GM21526 (cell line): ENCODE data around the gene HNRNPA1L2.
"Not testable (repeated sequence)": the region's sequence is repeated elsewhere in the genome, so short reads cannot be mapped to it uniquely, and the experiment has no call there.

Experiments
- ATAC-seq: cut with Tn5 transposase; IDR thresholded peaks from one replicate; pipeline ENCODE4 v1.9.1; 2021; ENCODE audit warnings: moderate library complexity; ENCODE audit not compliant: unreplicated experiment, low FRiP score

Gene HNRNPA1L2

DNA sequence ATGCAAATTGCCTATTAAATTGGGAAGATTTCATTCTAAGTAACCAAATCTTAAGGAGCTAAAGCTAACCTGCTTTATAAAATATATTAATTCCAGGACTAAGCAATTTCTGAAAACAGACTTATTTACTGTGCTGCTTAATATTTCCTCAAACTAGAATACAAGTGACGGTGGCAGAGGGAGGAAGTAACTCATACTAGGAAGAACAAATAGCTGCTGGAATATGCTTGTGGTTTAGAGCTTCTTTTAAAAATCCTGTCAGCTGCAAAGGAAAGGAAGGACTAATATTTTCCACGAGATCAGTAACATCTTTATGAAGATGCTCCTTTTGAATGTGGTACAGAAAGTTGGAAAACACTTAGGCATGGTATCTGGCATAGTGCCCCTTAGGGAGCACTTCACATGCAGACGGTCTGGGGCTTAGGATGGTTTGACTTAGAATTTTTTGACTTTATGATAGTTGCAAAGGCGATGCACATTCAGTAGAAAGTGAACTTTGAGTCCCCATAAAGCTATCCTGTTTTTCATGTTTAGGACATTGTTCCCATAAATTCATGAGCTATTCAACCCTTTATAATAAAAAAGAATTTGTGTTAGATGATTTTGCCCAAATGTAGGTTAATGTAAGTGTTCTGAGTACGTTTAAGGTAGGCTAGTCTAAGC lies 3.4 kb upstream of the HNRNPA1L2 start:
- no peak for ATAC-seq

DNA sequence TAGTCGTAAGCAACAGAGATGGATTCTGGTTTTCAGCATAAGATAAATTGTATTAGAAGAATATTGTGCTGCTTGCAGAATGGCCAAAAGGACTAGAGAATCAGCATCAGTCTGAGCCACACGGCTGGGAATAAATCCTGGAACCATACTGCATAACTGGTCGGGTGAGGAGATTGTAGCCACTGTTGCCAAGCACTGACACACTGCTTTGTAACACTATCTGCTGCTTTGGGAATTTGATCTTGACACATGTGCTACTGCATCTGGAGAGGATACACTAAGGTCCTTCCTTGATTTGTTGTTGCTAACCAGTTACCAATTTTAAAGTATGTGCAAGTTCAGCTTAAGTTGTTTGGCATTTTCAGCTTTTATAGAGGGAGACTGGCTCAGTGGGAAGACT lies 1.9 kb downstream of the HNRNPA1L2 start:
- ATAC-seq, result no peak

DNA sequence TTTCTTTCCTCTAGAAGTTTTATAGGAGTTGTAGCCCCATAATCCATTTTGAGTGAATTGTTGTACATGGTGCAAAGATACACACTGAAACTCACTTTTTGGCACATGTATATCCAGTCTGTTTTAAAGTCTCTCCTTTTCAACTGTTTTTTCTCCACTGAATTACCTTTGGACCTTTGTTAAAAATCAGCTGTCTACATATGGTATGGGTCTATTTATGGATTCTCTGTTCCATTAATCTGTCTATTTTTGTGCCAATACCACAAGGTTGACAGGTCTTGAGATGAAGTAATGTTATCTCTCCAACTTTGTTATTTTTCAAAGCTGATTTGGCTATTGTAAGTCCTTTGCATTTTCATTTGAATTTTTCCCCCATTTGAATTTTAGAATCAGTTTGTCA lies 4.7 kb downstream of the HNRNPA1L2 start:
- ATAC-seq, result no peak

DNA sequence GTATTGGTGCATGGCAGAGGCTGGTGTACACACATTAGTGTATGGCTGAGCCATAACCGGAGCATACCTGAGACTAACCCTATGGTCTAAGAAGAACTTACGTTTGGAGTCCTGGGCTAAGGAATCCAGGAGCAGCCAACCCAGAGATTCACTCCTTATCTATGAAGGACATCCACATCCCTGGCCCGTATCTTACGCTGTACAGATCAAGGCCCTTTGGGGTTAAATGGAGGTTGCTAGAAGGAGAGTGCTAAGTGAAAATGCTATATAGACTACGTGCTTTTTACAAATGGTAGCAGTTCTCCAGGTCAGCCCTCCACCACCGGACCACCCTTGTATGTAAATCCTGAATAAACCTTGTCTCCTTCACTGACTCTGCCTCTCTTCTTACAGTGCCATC lies 8.5 kb downstream of the HNRNPA1L2 start:
- ATAC-seq, result no peak

DNA sequence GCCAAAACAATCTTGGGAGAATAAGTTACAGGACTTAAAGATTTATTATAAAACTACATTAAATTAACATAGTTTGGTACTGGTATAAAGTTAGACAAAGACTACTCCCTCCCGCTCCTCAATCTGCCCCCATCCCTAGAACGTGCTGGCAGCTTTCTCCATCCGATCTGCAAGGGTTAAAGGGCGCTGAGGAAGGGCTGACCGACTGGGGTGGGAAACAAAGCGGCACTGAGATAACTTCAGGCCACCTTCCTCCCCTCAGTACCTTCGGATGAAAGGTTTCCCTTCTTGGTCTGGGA lies 9.6 kb downstream of the HNRNPA1L2 start:
- ATAC-seq, result peak; percentile 16

DNA sequence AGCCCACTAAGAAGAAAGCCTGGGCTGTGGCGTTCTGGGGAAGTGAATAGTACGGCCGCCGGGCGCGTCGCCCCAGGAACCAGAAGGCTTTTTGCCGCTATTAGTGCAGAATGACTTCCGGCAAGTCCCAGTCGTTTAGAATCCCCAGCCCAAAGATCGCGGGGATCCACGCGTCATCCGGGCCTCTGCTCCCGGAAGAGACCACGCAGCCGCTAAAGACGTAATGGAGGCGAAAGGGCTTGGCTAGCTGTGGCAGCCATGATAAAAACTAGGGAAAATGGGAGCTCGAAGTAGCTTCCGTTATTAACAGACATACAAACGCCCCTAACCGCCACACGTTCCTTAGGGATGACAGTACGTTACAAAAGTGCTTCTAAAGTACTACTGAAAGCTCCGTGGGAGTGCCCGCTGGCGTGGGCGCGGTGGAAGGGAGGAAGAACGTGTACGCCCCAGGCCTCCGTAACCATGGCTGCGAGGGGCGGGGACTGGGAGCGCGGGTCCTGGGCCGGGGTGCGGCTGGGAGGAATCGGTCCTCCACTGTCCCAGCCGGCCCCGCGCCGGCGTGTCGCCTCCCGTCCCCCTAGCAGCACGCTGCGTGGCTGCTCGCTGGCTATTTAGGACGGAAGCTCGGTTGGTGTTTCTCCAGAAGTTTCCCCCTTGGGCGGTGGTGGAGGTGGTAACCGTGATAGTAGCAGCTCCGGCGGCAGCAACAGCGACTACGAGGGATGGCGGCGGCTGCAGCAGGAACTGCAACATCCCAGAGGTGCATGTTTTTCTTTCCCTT lies 10.2 kb downstream of the HNRNPA1L2 start, which contains the start of gene SUGT1:
SUGT1 (plus strand) TSS at position 641 of the 784 bp plus-strand sequence; CDS start at position 726, 85 bp downstream.
- ATAC-seq, result peak; percentile 93

DNA sequence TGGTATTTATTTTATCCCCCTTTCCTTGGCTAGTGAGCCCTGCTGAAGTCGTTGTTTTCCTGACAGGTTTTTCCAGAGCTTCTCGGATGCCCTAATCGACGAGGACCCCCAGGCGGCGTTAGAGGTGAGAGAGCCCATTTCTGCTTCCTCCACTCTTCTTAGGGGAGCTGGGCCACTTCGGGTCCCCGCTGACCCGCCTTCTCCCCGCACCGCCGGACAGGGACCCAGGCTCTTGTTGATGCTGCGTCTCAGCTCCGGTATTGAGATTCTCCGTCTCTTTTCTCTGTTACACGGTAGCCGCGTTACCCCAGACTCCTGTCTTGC lies 10.7 kb downstream of the HNRNPA1L2 start:
- peak; percentile 38 for ATAC-seq

DNA sequence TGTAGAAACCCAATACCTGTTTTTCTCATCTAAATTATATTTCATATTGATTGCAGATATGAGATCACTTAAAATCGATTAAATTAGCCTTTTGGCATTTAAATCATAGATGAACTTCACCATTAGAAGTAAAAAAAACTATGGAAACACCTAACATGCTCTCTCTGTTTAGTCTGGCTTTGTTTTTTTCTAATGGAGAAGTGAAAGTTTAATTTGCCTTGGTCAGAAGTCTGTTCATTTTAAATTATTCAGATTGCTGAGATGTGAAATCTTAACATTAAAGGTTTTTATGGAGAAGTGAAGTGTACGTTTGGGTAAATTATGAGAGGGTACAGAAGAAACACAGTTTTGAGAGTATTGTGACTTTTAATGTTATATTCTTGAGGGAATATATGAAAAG lies 17.1 kb downstream of the HNRNPA1L2 start:
- ATAC-seq, result no peak

DNA sequence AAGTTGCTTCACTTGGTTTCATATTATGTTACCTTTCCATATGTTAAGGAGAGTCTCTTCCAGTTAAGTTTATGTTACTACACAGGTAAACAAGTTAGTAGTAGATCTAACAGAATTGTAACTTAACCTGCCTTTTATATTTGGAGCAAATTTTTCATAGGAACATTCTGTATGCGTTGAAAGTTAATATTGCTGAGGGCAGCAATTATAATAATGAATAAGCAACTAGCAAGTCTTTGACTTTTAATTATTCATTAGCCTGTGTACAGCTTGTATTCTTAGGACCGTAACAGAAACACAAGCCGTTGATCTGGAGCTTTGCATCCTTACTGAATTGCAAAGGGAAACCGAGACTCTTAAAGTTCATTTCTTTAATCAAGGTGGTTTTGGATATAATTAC lies 22.0 kb downstream of the HNRNPA1L2 start:
- no peak for ATAC-seq

DNA sequence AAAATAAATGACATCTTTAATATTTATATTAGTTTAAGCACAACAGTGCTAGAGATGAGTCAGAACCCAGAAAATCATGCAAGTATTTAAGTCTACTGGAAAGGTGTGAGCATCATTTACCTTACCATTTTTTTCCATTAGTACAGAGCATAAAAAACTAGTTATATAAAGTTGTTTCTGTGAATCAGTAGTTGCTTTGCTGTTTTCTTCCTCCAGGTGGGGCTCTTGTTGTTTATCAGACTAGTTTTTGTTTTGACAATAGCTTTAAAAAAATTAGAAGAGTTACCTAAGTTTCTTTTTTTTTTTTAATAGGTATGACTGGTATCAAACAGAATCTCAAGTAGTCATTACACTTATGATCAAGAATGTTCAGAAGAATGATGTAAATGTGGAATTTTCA lies 23.1 kb downstream of the HNRNPA1L2 start:
- no peak for ATAC-seq

DNA sequence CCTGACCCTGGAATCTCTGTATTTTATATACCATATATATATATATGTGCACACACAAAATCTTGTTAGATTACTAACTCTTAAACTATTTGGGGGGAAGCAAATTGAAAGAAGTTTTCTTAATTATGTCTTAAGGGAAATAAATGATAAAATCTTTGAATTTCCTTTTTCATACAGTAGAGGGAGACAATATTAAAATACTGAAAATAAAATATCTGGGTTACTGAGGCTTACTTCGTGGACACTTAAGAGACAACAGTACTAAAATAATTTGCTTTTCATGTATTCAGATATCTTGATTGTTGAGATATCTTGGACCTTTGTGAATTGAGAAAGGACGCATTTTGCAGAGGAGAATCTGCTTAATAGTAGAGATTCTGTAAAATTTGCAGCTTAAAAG lies 27.4 kb downstream of the HNRNPA1L2 start:
- no peak for ATAC-seq

DNA sequence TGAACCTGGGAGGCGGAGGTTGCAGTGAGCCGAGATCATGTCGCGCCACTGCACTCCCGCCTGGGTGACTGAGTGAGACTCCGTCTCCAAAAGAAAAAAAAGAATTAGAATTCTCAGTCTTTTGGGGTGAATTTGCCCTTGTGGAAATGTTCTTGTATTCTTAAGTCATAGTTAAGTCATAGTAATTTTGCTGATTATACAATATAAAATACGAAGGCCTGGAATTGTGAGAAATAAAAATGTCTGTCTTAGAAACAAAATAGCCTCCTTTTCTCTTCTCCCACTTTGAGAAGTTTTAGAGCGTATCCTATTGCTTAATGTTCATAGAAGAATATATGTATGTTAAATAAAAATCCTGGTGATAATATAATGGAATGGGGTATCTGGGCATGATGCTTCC lies 28.5 kb downstream of the HNRNPA1L2 start:
- no peak for ATAC-seq

DNA sequence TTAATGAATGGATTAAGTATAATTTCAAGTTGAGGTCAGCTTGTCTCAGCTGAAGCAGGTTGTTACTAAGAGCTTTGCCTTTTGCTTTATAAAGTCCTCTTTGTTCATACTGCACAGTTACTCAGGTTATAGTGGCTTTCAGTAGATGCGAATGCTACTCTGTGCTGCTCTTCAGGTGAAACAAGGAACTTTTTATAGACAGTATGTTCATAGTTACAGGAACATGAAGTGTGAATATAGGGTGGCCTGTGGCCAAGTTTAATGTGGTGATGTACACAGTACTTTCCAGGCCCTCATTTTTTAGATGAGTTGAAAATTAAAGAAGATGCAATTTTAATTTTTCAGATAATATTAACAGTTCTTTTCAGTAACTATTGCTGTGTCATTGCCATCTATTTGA lies 31.2 kb downstream of the HNRNPA1L2 start:
- ATAC-seq, result no peak

DNA sequence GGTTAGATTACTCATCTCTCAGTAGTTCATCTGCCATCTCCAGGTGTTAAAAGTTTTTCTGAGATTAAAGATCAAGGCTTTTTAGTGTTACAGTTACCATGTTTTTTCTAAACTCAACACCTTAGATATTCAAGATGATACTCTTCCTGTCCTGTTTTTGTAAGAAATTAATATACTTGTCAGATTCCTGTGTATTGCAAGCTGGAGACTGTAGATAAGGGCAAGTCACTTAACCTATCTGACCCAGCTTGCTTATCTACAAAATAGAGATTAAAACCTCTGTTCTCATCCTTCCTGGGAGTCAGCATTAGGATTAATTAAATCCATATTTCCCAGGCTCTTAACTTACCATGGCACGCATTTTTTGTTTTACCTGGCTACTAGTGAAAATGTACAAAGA lies 35.6 kb downstream of the HNRNPA1L2 start:
- no peak for ATAC-seq

DNA sequence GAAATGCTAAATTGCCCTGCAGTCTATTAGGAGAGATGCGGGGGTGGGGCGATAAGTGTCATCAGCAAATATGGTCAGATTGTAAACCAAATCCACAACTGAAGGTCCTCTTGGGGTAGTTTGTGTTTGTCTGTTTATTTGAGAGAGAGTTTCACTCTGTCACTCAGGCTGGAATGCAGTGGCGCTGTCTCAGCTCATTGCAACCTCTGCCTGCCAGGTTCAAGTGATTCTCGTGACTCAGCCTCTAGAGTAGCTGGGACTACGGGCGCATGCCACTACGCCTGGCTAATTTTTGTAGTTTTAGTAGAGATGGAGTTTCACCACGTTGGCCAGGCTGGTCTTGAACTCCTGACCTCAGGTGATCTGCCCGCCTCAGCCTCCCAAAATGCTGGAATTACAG lies 43.6 kb downstream of the HNRNPA1L2 start:
- not testable (repeated sequence) for ATAC-seq

DNA sequence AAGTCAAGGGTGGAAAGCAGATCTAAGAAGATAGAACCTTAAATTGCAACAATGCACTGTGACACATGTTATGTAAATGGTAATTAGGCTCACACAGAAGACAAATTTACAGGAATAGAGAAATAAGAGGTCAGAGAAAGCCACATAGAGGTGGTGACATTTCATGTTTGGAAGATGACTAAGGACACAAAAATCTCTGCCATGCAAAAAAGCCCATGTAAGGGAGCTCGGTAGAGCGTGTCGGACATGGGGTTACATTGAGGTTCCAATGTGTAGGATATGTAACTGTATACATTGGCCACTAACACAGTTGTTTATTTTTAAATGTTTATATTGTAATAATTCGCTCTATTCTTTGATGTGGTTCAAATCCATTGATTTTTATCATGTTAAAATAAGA lies 44.1 kb downstream of the HNRNPA1L2 start:
- no peak for ATAC-seq
